Breast epithelium (tissue), 4 donors: ENCODE data around the gene TLE1. TPM values are rescaled to one million over a fixed set of nuclear protein-coding genes. Genes with fewer than 3 reads are reported as not detected.
"Not testable (repeated sequence)": the region's sequence is repeated elsewhere in the genome, so short reads cannot be mapped to it uniquely, and the experiment has no call there.

Experiments used
- DNase-seq, 2 donors: peaks; one replicate each; pipeline ENCODE4 v3.0.0-alpha.2; 2019; ENCODE audit warnings: low spot score in 2 of 2
- H3K27ac ChIP-seq, 2 donors: fragments of 200-600 bp; sonication (generic) in 1 of 2; one replicate each; pipeline ENCODE4 v1.5.1; 2016 to 2019; ENCODE audit warnings: mild to moderate bottlenecking in 1 of 2
- H3K27me3 ChIP-seq, 2 donors: fragments of 200-600 bp; sonication (generic) in 1 of 2; one replicate each; pipeline versions ENCODE4 v1.5.1 to v1.6.0; 2017 to 2019; ENCODE audit warnings: control low read depth in 1 of 2, mild to moderate bottlenecking in 1 of 2
- H3K36me3 ChIP-seq: fragments of 200-600 bp; one replicate; pipeline ENCODE4 v1.5.1; 2019
- H3K4me1 ChIP-seq, 2 donors: fragments of 200-600 bp; sonication (generic); one replicate each; pipeline ENCODE4 v1.5.1; 2016 to 2019; ENCODE audit warnings: control low read depth in 1 of 2
- H3K4me3 ChIP-seq, 3 donors: fragments of 200-600 bp; sonication (generic); 1 replicate in 2 of 3; 2 replicates in 1 of 3; pipeline ENCODE4 v1.5.1; 2016 to 2019; ENCODE audit warnings: mild to moderate bottlenecking in 3 of 3, moderate library complexity in 2 of 3
- H3K9me3 ChIP-seq, 2 donors: fragments of 200-600 bp; sonication (generic) in 1 of 2; one replicate each; pipeline ENCODE4 v1.5.1; 2016 to 2019; ENCODE audit warnings: control low read depth in 1 of 2
- CTCF ChIP-seq, 3 donors: fragments of 450-650 bp; IDR thresholded peaks; one replicate each; pipeline ENCODE4 v1.5.1; 2016 to 2017; ENCODE audit warnings: antibody characterized with exemption in 3 of 3, mild to moderate bottlenecking in 3 of 3, moderate library complexity in 3 of 3
- POLR2A ChIP-seq: fragments of 450-650 bp; IDR thresholded peaks from one replicate; pipeline ENCODE4 v1.6.1; 2016; ENCODE audit warnings: antibody characterized with exemption, mild to moderate bottlenecking, moderate library complexity
- POLR2AphosphoS5 ChIP-seq, 3 donors: sonication (generic); formaldehyde crosslinking; IDR thresholded peaks; one replicate each; pipeline ENCODE4 v1.6.1; 2017; ENCODE audit warnings: antibody characterized with exemption in 3 of 3
- intact Hi-C: fragments of 100-400 bp; cut with DNase I; formaldehyde crosslinking; loops from one replicate; pipeline ENCODE4 v1.15.1; 2023; ENCODE audit warnings: low total_unique reads
- total RNA-seq, 3 donors: library from RNA; depleted of rRNA; stranded (reverse); fragments of >200 nt; gene quantifications; one replicate each; pipeline ENCODE4 v1.1.0, GENCODE V29; 2016

The TLE1 gene
- total RNA-seq, 3 donors from 2014 or later: 41.1 to 52.1 (median 47.4) TPM

DNA sequence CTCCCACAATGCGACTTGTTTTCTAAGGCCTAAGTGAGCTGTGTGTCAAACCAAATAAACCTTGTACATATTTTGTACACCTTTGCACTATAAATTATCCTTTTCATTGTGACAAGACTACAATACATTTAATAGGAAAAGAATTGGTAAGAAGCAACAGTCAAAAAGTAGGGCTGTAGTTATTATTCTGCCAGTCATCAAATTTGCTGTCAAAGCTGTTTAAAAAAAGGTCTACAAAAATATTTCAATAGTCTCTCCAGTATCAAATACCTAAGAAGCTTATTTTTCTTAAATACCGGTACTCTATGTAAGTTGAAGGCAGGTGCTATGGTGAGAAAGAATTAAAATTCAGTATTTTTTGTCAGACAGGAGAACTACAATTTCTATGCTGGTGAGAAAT, 40.5 kb downstream of the TLE1 start:
- TF ChIP-seq POLR2A: no peak
- no peak for TF ChIP-seq CTCF (IDR thresholded peaks at IDR 0.05)
- TF ChIP-seq POLR2AphosphoS5 (IDR thresholded peaks at IDR 0.05): no peak
- H3K36me3 ChIP-seq: no peaks in the 10 kb centered on the region
- H3K4me1 ChIP-seq: no peaks in the 10 kb centered on the region
- H3K27me3 ChIP-seq: no peaks in the 10 kb centered on the region
- no peak for DNase-seq
- H3K27ac ChIP-seq: no peak overlapping the region
- intact Hi-C loops: no loop called here
- H3K9me3 ChIP-seq: no peaks in the 10 kb centered on the region
- H3K4me3 ChIP-seq: no peak overlapping the region

- Histone ChIP-seq H3K9me3 (no peaks in the 10 kb centered on the region), H3K4me1 (no peaks in the 10 kb centered on the region), H3K27ac (no peak overlapping the region), H3K27me3 (no peaks in the 10 kb centered on the region), H3K36me3 (no peaks in the 10 kb centered on the region), H3K4me3 (no peak overlapping the region)
- TF ChIP-seq POLR2AphosphoS5 (IDR thresholded peaks at IDR 0.05) (no peak), CTCF (IDR thresholded peaks at IDR 0.05) (no peak), POLR2A (no peak)
- DNase-seq: no peak
- intact Hi-C loops: no loop called here
These were observed 43.0 kb downstream of the TLE1 start for GRCh38 chr9:81646337-81646736.

GRCh38 chr9:81644513-81644912, 44.8 kb downstream of the TLE1 start:
- H3K36me3 ChIP-seq: not testable (repeated sequence)

GRCh38 chr9:81637276-81637675, 52.1 kb downstream of the TLE1 start:
- H3K27ac ChIP-seq: no peak overlapping the region
- H3K4me3 ChIP-seq: no peak overlapping the region
- no peaks in the 10 kb centered on the region for H3K36me3 ChIP-seq
- intact Hi-C loops: no loop called here
- no peak for DNase-seq
- no peaks in the 10 kb centered on the region for H3K9me3 ChIP-seq
- TF ChIP-seq POLR2AphosphoS5 (IDR thresholded peaks at IDR 0.05) (no peak), POLR2A (no peak), CTCF (IDR thresholded peaks at IDR 0.05) (no peak)
- H3K27me3 ChIP-seq: no peaks in the 10 kb centered on the region
- no peaks in the 10 kb centered on the region for H3K4me1 ChIP-seq

More at GRCh38 chr9:81644513-81644912, 44.8 kb downstream of the TLE1 start:
- intact Hi-C loops, DNase-seq, H3K4me3 ChIP-seq, H3K27me3 ChIP-seq, H3K9me3 ChIP-seq, H3K27ac ChIP-seq, H3K4me1 ChIP-seq: not testable (repeated sequence)

- no peaks in the 10 kb centered on the region for H3K36me3 ChIP-seq
- H3K4me3 ChIP-seq: no peak overlapping the region
- intact Hi-C loops: no loop called here
- no peak for DNase-seq
- no peaks in the 10 kb centered on the region for H3K4me1 ChIP-seq
- H3K27ac ChIP-seq: no peak overlapping the region
- no peak for TF ChIP-seq POLR2A
- no peak for TF ChIP-seq CTCF (IDR thresholded peaks at IDR 0.05)
- no peak for TF ChIP-seq POLR2AphosphoS5 (IDR thresholded peaks at IDR 0.05)
- H3K9me3 ChIP-seq: no peaks in the 10 kb centered on the region
- no peaks in the 10 kb centered on the region for H3K27me3 ChIP-seq
These were observed 53.1 kb downstream of the TLE1 start for GRCh38 chr9:81636255-81636599.
